ENCODE results near the gene CACNG8.

CACNG8 gene

DNA sequence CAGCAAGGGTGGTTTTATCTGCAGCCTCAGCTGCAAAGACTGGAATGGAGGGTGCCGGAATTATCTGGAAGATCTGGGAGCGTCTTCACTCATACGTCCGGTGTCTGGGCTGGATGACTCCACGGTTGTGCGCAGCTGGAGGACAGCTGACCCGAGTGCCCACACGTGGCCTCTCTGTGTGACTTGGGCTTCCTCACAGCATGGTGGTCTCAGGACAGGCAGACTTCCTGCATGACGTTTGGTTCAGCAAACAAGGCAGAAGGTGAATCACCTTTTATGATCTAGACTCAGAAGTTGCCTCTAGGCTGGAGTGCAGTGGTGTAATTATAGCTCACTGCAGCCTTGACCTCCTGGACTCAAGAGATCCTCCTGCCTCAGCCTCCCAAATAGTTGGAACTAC lies 61.9 kb downstream of the CACNG8 start:
- Histone ChIP-seq H3K9me2 (replicated peaks; ENCODE audit: low read depth, low read length) (no peaks in the 10 kb centered on the region), H2AFZ (ENCODE audit: low read length) (no peak overlapping the region), H3K79me2 (ENCODE audit: insufficient read depth, low read length) (no peaks in the 10 kb centered on the region), H3F3A (ENCODE audit: low read depth) (no peaks in the 10 kb centered on the region), H3K4me2 (ENCODE audit: low read depth, low read length, poor library complexity, severe bottlenecking) (no peak overlapping the region), H3K36me3 (ENCODE audit: insufficient read depth, low read length) (no peaks in the 10 kb centered on the region), H3K27me3 (ENCODE audit: insufficient read depth, low read length, poor library complexity, severe bottlenecking) (no peaks in the 10 kb centered on the region), H3K4me1 (ENCODE audit: insufficient read depth, low read length, poor library complexity, severe bottlenecking) (no peaks in the 10 kb centered on the region), H4K20me1 (ENCODE audit: insufficient read depth, low read length, poor library complexity, severe bottlenecking) (no peaks in the 10 kb centered on the region), H3K9me3 (ENCODE audit: insufficient read depth, low read depth, low read length) (no peaks in the 10 kb centered on the region), H3K9ac (ENCODE audit: low read depth, low read length, poor library complexity, severe bottlenecking) (no peak overlapping the region), H3K4me3 (ENCODE audit: low read length, poor library complexity, severe bottlenecking) (no peak overlapping the region)
- TF ChIP-seq EZH2phosphoT487 (IDR thresholded peaks at IDR 0.05; ENCODE audit: borderline replicate concordance), result no peak
- TF ChIP-seq, protein P1, sequence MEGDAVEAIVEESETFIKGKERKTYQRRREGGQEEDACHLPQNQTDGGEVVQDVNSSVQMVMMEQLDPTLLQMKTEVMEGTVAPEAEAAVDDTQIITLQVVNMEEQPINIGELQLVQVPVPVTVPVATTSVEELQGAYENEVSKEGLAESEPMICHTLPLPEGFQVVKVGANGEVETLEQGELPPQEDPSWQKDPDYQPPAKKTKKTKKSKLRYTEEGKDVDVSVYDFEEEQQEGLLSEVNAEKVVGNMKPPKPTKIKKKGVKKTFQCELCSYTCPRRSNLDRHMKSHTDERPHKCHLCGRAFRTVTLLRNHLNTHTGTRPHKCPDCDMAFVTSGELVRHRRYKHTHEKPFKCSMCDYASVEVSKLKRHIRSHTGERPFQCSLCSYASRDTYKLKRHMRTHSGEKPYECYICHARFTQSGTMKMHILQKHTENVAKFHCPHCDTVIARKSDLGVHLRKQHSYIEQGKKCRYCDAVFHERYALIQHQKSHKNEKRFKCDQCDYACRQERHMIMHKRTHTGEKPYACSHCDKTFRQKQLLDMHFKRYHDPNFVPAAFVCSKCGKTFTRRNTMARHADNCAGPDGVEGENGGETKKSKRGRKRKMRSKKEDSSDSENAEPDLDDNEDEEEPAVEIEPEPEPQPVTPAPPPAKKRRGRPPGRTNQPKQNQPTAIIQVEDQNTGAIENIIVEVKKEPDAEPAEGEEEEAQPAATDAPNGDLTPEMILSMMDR (conservative IDR thresholded peaks at IDR 0.05; ENCODE audit: low read length), result no peak

DNA sequence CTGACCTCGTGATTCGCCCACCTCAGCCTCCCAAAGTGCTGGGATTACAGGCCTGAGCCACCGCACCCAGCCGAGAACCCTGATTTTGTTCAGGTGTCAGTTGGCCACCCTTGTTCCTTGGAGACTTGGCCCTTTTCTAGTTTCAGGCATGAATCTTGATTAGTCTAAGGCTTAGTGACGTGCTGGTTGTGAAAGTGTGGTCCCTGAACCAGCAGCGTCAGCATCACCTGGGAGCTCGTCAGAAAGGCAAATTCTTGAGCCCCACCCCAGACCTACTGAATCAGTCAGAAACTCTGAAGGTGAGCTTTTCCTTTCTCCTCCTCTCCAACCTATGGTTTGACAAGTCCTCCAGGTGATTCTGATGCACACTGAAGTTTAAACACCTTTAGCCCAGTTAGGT lies 63.9 kb downstream of the CACNG8 start:
- H3K27me3 ChIP-seq (ENCODE audit: insufficient read depth, low read length, poor library complexity, severe bottlenecking), result no peaks in the 10 kb centered on the region
- no peak overlapping the region for H3K4me2 ChIP-seq (ENCODE audit: low read depth, low read length, poor library complexity, severe bottlenecking)
- H2AFZ ChIP-seq (ENCODE audit: low read length), result no peak overlapping the region
- no peaks in the 10 kb centered on the region for H3F3A ChIP-seq (ENCODE audit: low read depth)
- no peaks in the 10 kb centered on the region for H3K9me2 ChIP-seq (replicated peaks; ENCODE audit: low read depth, low read length)
- H3K36me3 ChIP-seq (ENCODE audit: insufficient read depth, low read length), result no peaks in the 10 kb centered on the region
- no peak for TF ChIP-seq EZH2phosphoT487 (IDR thresholded peaks at IDR 0.05; ENCODE audit: borderline replicate concordance)
- TF ChIP-seq, protein P1 (conservative IDR thresholded peaks at IDR 0.05; ENCODE audit: low read length), result no peak
- no peaks in the 10 kb centered on the region for H3K4me1 ChIP-seq (ENCODE audit: insufficient read depth, low read length, poor library complexity, severe bottlenecking)
- H3K9ac ChIP-seq (ENCODE audit: low read depth, low read length, poor library complexity, severe bottlenecking), result no peak overlapping the region
- H3K4me3 ChIP-seq (ENCODE audit: low read length, poor library complexity, severe bottlenecking), result no peak overlapping the region
- H4K20me1 ChIP-seq (ENCODE audit: insufficient read depth, low read length, poor library complexity, severe bottlenecking), result no peaks in the 10 kb centered on the region
- no peaks in the 10 kb centered on the region for H3K9me3 ChIP-seq (ENCODE audit: insufficient read depth, low read depth, low read length)
- H3K79me2 ChIP-seq (ENCODE audit: insufficient read depth, low read length), result no peaks in the 10 kb centered on the region

DNA sequence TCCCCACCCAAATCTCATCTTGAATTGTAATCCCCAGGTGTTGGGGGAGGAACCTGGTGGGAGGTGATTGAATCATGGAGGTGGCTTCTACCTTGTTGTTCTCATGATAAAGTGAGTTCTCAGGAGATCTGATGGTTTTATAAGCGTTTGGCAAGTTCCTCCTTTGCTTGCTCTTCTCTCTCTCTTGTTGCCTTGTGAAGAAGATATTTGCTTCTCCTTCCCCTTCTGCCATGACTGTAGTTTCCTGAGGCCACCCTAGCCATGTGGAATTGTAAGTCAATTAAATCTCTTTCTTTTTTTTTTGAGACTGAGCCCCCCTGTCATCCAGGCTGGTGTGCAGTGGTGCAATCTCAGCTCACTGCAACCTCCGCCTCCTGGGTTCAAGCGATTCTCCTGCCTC lies 66.6 kb downstream of the CACNG8 start:
- Histone ChIP-seq H3F3A (ENCODE audit: low read depth) (no peaks in the 10 kb centered on the region), H3K9me3 (ENCODE audit: insufficient read depth, low read depth, low read length) (no peaks in the 10 kb centered on the region), H3K9me2 (replicated peaks; ENCODE audit: low read depth, low read length) (no peaks in the 10 kb centered on the region), H2AFZ (ENCODE audit: low read length) (no peak overlapping the region), H3K4me1 (ENCODE audit: insufficient read depth, low read length, poor library complexity, severe bottlenecking) (no peaks in the 10 kb centered on the region), H3K27me3 (ENCODE audit: insufficient read depth, low read length, poor library complexity, severe bottlenecking) (no peaks in the 10 kb centered on the region), H3K79me2 (ENCODE audit: insufficient read depth, low read length) (no peaks in the 10 kb centered on the region), H4K20me1 (ENCODE audit: insufficient read depth, low read length, poor library complexity, severe bottlenecking) (no peaks in the 10 kb centered on the region), H3K9ac (ENCODE audit: low read depth, low read length, poor library complexity, severe bottlenecking) (no peak overlapping the region), H3K36me3 (ENCODE audit: insufficient read depth, low read length) (no peaks in the 10 kb centered on the region), H3K4me2 (ENCODE audit: low read depth, low read length, poor library complexity, severe bottlenecking) (no peak overlapping the region), H3K4me3 (ENCODE audit: low read length, poor library complexity, severe bottlenecking) (no peak overlapping the region)
- TF ChIP-seq EZH2phosphoT487 (IDR thresholded peaks at IDR 0.05; ENCODE audit: borderline replicate concordance), result no peak
- TF ChIP-seq, protein P1 (conservative IDR thresholded peaks at IDR 0.05; ENCODE audit: low read length), result no peak

All from Loucy (cell line).